Measurements from ENCODE around the gene ERP27.
A peak's percentile ranks its signal among the peaks of the same experiment; 100 is the strongest.

Gene ERP27

GRCh38 chr12:14937689-14938088 is 648 bp downstream of the ERP27 start:
- Mint-ChIP-seq H3K4me1 (peaks cover 35% of the 10 kb centered on the region), H3K27ac (no peak overlapping the region), H3K36me3 (peaks cover 84% of the 10 kb centered on the region), H3K27me3 (no peaks in the 10 kb centered on the region), H3K4me3 (no peak overlapping the region), H3K9me3 (peaks cover 1% of the 10 kb centered on the region)
- CTCF ChIA-PET: interaction anchor here (1.0 to 3.8 kb wide), 7 partner anchors 11 to 57 kb away, joined by 3 to 17 read pairs (median 3); no protein-coding TSS in a partner anchor
- DNase-seq: no peak

DNA sequence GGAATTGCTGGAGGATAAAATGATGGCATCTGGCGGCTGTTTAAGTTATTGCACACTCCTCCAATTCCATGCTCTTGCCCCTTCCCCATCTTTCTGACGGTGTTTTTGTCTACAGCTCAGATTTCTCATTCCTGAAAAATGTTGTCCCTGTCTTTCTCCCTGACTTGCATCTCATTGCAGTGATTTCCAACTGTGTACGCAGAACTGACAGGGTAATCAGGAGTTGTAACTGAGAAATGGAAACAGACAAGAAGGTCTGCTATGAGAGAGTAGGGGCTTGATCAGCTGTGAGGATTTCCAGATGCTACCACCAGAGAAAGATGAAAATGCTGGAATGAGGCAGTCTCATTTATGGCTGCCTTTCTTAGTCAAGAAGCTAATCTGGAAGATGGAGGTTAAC is 1.3 kb downstream of the ERP27 start:
- CTCF ChIA-PET: interaction anchor here (0.7 to 3.8 kb wide), 9 partner anchors 8 to 168 kb away, joined by 3 to 17 read pairs (median 3); no protein-coding TSS in a partner anchor
- H3K4me3 Mint-ChIP-seq: no peak overlapping the region
- DNase-seq: no peak
- H3K27me3 Mint-ChIP-seq: no peaks in the 10 kb centered on the region
- H3K36me3 Mint-ChIP-seq: peaks cover 84% of the 10 kb centered on the region
- peaks cover 1% of the 10 kb centered on the region for H3K9me3 Mint-ChIP-seq
- H3K27ac Mint-ChIP-seq: no peak overlapping the region
- peaks cover 29% of the 10 kb centered on the region for H3K4me1 Mint-ChIP-seq

GRCh38 chr12:14936224-14936861 is 2.0 kb downstream of the ERP27 start:
- no peaks in the 10 kb centered on the region for H3K27me3 Mint-ChIP-seq
- peaks cover 82% of the 10 kb centered on the region for H3K36me3 Mint-ChIP-seq
- no peak overlapping the region for H3K27ac Mint-ChIP-seq
- CTCF ChIA-PET: interaction anchor here (0.7 to 3.8 kb wide), 11 partner anchors 9 to 167 kb away, joined by 3 to 17 read pairs (median 4); no protein-coding TSS in a partner anchor
- peaks cover 26% of the 10 kb centered on the region for H3K4me1 Mint-ChIP-seq
- DNase-seq: no peak
- no peak overlapping the region for H3K4me3 Mint-ChIP-seq
- peaks cover 1% of the 10 kb centered on the region for H3K9me3 Mint-ChIP-seq

- Mint-ChIP-seq H3K36me3 (peaks cover 77% of the 10 kb centered on the region), H3K4me1 (peaks cover 14% of the 10 kb centered on the region)
Measured at GRCh38 chr12:14935031-14935430, 3.3 kb downstream of the ERP27 start.

DNA sequence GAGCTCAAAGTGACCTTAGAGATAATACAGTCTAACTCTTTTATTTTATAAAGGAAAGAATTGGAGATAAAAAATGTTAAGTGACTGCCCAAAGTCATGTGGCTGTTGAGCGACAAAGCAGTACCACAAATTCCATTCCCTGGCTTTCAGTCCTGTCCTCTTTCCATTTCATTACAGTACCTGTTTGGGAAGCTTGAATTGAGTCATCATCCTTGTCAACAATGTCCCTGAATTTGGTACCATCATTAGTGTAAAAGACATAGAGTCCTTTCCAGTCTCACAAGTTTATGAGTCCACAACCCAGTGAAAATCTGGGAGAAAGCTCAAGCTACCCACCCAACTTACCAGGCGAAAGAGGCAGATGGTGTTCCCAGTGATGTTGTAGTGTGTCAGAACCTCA is 3.8 kb downstream of the ERP27 start:
- Mint-ChIP-seq H3K27ac (no peak overlapping the region), H3K27me3 (no peaks in the 10 kb centered on the region), H3K4me3 (no peak overlapping the region), H3K9me3 (peaks cover 1% of the 10 kb centered on the region), H3K36me3 (peaks cover 71% of the 10 kb centered on the region), H3K4me1 (peaks cover 9% of the 10 kb centered on the region)
- CTCF ChIA-PET: interaction anchor here (1.1 to 1.3 kb wide), 2 partner anchors 37 to 89 kb away, joined by 3 to 4 read pairs; no protein-coding TSS in a partner anchor
- DNase-seq: no peak

More at GRCh38 chr12:14935031-14935430, 3.3 kb downstream of the ERP27 start:
- no peak overlapping the region for H3K27ac Mint-ChIP-seq
- no peak for DNase-seq
- no peak overlapping the region for H3K4me3 Mint-ChIP-seq
- peaks cover 1% of the 10 kb centered on the region for H3K9me3 Mint-ChIP-seq
- CTCF ChIA-PET: interaction anchor here (1.0 to 1.3 kb wide), 2 partner anchors 60 to 89 kb away, joined by 4 read pairs; no protein-coding TSS in a partner anchor
- no peaks in the 10 kb centered on the region for H3K27me3 Mint-ChIP-seq

- H3K4me1 Mint-ChIP-seq: no peaks in the 10 kb centered on the region
- H3K36me3 Mint-ChIP-seq: peaks cover 65% of the 10 kb centered on the region
- no peaks in the 10 kb centered on the region for H3K9me3 Mint-ChIP-seq
- H3K4me3 Mint-ChIP-seq: no peak overlapping the region
- no peak for DNase-seq
- H3K27me3 Mint-ChIP-seq: no peaks in the 10 kb centered on the region
- no peak overlapping the region for H3K27ac Mint-ChIP-seq
- CTCF ChIA-PET: no interaction called here
Measured at GRCh38 chr12:14931791-14932560, 6.4 kb downstream of the ERP27 start.

DNA sequence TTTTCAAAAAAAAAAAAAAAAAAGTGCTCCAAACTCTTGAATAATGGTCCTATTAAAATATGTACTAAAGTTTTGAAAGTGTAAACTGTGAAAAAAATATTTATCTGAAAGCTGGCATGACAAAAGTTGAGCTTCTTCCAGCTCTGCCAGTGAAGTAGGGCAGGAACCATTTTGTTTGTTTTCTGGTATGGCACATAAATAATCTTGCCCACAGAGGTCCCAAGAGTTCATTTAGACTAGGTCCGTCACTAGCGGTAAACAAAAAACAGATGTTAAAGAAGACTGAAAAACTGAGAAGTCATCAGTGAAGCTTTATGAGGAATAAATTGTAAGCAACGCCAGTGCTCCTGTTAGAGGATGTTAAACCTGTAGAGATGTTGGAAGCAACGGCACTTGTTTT is 7.0 kb downstream of the ERP27 start:
- Mint-ChIP-seq H3K4me1 (no peaks in the 10 kb centered on the region), H3K9me3 (no peaks in the 10 kb centered on the region), H3K27ac (no peak overlapping the region), H3K27me3 (no peaks in the 10 kb centered on the region), H3K4me3 (no peak overlapping the region), H3K36me3 (peaks cover 60% of the 10 kb centered on the region)
- CTCF ChIA-PET: no interaction called here
- DNase-seq: no peak

GRCh38 chr12:14930299-14930698 is 8.0 kb downstream of the ERP27 start:
- H3K4me1 Mint-ChIP-seq: no peaks in the 10 kb centered on the region
- no peak overlapping the region for H3K4me3 Mint-ChIP-seq
- no peaks in the 10 kb centered on the region for H3K27me3 Mint-ChIP-seq
- H3K36me3 Mint-ChIP-seq: peaks cover 55% of the 10 kb centered on the region
- no peak for DNase-seq
- CTCF ChIA-PET: no interaction called here
- no peaks in the 10 kb centered on the region for H3K9me3 Mint-ChIP-seq
- H3K27ac Mint-ChIP-seq: no peak overlapping the region

DNA sequence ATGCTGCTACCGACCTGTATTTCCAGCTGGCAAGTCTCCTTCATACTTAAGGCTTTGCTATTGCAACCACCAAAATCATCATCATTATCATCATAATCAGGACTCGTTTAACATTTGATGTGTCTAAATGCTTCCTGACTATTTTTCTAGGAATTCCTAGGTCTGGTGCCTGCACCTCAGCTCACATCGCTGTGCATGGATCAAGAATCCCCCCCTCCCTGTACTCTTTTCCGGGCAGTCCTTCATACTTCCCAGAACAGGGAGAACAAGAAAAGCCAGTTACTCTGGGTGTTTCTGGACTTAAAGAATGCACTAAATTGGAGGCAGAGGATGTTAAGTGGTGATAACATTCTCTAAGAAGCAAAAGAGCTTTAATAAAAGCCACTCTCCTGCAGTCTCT is 9.4 kb downstream of the ERP27 start:
- peaks cover 50% of the 10 kb centered on the region for H3K36me3 Mint-ChIP-seq
- H3K4me3 Mint-ChIP-seq: no peak overlapping the region
- no peaks in the 10 kb centered on the region for H3K4me1 Mint-ChIP-seq
- H3K27me3 Mint-ChIP-seq: no peaks in the 10 kb centered on the region
- CTCF ChIA-PET: interaction anchor here (1.0 kb wide), 1 partner anchor 18 kb away, joined by 3 read pairs; no protein-coding TSS in a partner anchor
- H3K27ac Mint-ChIP-seq: no peak overlapping the region
- no peaks in the 10 kb centered on the region for H3K9me3 Mint-ChIP-seq
- no peak for DNase-seq

DNA sequence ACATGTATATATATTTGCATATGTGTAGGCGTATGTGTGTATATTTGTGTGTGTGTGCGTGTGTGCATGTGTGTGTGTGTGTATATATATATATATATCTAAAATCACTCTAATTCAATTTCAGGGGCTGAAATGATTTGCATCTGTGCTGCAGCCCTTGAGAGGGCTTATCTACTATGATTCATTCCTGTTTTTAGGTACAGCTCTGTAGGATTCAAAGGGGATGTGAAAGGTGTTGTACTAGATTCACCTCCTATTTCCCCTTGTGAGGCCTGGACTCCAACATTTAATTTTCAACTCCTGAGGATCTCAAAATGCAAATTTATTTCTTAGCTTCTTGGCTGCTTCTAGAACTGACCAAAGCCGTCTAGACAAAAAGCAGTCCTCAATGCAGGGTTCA is 11.1 kb downstream of the ERP27 start:
- peaks cover 40% of the 10 kb centered on the region for H3K36me3 Mint-ChIP-seq
- H3K9me3 Mint-ChIP-seq: no peaks in the 10 kb centered on the region
- no peak overlapping the region for H3K4me3 Mint-ChIP-seq
- no peaks in the 10 kb centered on the region for H3K27me3 Mint-ChIP-seq
- no peak for DNase-seq
- H3K4me1 Mint-ChIP-seq: no peaks in the 10 kb centered on the region
- no peak overlapping the region for H3K27ac Mint-ChIP-seq
- CTCF ChIA-PET: interaction anchor here (0.7 kb wide), 1 partner anchor 202 kb away, joined by 3 read pairs; no protein-coding TSS in a partner anchor

DNA sequence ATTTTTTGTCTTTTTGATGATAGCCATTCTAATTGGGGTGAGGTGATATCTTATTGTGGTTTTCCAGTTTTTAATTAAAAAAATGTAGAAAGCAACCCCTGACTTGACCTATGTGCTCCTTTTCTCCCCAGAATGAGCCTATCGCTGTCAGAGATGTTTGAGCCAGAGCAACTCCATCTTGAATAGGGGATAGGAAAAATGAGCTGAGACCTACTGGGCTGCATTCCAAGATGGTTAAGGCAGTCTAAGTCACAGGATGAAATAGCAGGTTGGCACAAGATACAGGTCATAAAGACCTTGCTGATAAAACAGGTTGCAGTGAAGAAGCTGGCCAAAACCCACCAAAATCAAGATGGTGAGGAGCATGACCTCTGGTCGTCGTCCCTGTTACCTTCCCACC is 13.8 kb downstream of the ERP27 start:
- no peaks in the 10 kb centered on the region for H3K9me3 Mint-ChIP-seq
- no peak overlapping the region for H3K27ac Mint-ChIP-seq
- H3K27me3 Mint-ChIP-seq: no peaks in the 10 kb centered on the region
- H3K36me3 Mint-ChIP-seq: peaks cover 45% of the 10 kb centered on the region
- H3K4me3 Mint-ChIP-seq: no peak overlapping the region
- H3K4me1 Mint-ChIP-seq: peaks cover 17% of the 10 kb centered on the region
- CTCF ChIA-PET: no interaction called here
- DNase-seq: no peak

DNA sequence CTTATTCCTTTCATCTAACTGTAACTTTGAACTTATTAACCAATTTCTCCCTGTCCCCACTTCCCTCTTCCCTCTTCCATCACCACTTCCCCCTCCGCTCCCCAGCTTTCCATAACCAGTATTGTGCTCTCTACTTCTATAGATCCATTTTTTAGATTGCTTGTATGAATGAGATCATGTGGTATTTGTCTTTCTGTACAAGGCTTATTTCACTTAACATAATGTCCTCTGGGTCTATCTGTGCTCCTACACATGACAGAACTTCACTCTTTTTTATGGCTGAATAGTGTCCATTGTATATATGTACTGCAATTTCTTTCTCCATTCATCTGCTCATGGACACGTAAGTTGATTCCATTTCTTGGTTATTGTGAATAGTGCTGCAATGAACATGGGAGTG is 14.4 kb downstream of the ERP27 start:
- no peaks in the 10 kb centered on the region for H3K9me3 Mint-ChIP-seq
- no peak overlapping the region for H3K27ac Mint-ChIP-seq
- no peak overlapping the region for H3K4me3 Mint-ChIP-seq
- peaks cover 17% of the 10 kb centered on the region for H3K4me1 Mint-ChIP-seq
- H3K27me3 Mint-ChIP-seq: no peaks in the 10 kb centered on the region
- H3K36me3 Mint-ChIP-seq: peaks cover 50% of the 10 kb centered on the region
- CTCF ChIA-PET: interaction anchor here (1.0 kb wide), 1 partner anchor 9 kb away, joined by 3 read pairs; no protein-coding TSS in a partner anchor
- no peak for DNase-seq

DNA sequence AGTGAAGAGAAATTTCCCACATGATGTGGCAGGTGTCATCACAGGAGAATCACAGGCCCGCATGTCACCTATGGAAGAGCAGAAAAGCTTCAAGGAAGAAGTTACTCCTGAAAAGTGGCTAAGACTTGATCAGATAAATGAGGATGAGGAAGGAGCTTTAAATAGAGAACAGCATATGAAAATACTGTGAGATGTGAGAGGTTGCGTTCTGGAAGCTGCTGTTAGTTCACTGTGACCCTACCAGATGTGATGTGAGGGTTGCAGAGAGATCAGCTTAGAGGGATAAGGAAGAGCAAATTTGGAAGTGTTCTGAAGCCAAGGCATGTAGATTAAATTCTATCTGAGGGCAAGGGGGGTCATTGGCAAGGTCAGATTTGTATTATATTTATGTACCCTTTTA is 17.1 kb downstream of the ERP27 start:
- H3K4me3 Mint-ChIP-seq: no peak overlapping the region
- peaks cover 61% of the 10 kb centered on the region for H3K36me3 Mint-ChIP-seq
- no peaks in the 10 kb centered on the region for H3K27me3 Mint-ChIP-seq
- peaks cover 17% of the 10 kb centered on the region for H3K4me1 Mint-ChIP-seq
- peak overlapping the region; percentile 69 for H3K27ac Mint-ChIP-seq
- CTCF ChIA-PET: interaction anchor here (1.0 to 1.8 kb wide), 3 partner anchors 15 to 74 kb away, joined by 3 to 6 read pairs (median 4); no protein-coding TSS in a partner anchor
- H3K9me3 Mint-ChIP-seq: no peaks in the 10 kb centered on the region
- DNase-seq: no peak

DNA sequence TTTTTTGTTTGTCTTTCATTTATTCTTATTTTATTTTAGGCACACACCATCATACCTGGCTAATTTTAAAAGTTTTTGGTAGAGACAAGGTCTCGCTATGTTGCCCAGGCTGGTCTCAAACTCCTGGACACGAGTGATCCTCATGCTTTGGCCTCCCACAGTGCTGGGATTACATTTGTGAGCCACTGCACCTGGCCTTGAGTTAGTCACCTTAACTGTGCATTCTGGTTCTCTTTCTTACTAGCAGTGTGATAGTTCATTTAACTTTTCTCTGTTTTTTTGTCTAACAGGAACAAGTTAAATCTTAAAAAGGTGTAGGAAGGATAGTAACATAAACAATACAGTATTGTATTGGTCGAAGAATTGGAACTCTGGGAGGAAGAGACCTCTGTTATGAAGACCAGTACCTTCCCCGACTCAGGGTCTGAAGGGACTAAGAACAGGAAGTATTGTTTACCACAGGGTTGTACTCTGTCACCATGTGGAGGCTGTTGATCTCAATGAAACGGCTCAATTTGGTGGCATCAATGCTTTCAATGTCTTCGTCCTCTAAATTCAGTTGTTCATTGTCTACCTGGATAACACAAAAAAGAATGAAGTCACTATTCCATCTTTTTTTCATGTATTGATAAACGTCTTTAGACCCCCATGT is 17.7 kb downstream of the ERP27 start:
- H3K4me3 Mint-ChIP-seq: no peak overlapping the region
- CTCF ChIA-PET: interaction anchor here (0.6 to 1.8 kb wide), 4 partner anchors 16 to 75 kb away, joined by 3 to 6 read pairs (median 4); no protein-coding TSS in a partner anchor
- no peaks in the 10 kb centered on the region for H3K9me3 Mint-ChIP-seq
- no peaks in the 10 kb centered on the region for H3K27me3 Mint-ChIP-seq
- peak overlapping the region; percentile 69 for H3K27ac Mint-ChIP-seq
- DNase-seq: no peak
- peaks cover 17% of the 10 kb centered on the region for H3K4me1 Mint-ChIP-seq
- H3K36me3 Mint-ChIP-seq: peaks cover 64% of the 10 kb centered on the region
